Right lobe of liver (tissue), 6 donors: ENCODE results near the gene CERS3. TPM values are rescaled to one million over a fixed set of nuclear protein-coding genes. Genes with fewer than 3 reads are reported as not detected.

Source experiments
- ATAC-seq, 4 donors: fragments of 200-7000 bp; cut with Tn5 transposase; one replicate each; pipeline ENCODE4 v1.9.1; 2020; ENCODE audit warnings: mild to moderate bottlenecking in 4 of 4, moderate library complexity in 4 of 4
- DNase-seq, 3 donors: peaks; one replicate each; pipeline ENCODE4 v3.0.0-alpha.2; 2020
- H3K27ac ChIP-seq, 3 donors: fragments of 200-600 bp; one replicate each; pipeline ENCODE4 v1.8.0; 2022
- H3K27me3 ChIP-seq, 2 donors: fragments of 200-600 bp; one replicate each; pipeline ENCODE4 v1.8.0; 2022
- H3K36me3 ChIP-seq, 4 donors: fragments of 200-600 bp; sonication (generic) in 1 of 4; one replicate each; pipeline versions ENCODE4 v1.5.1 to v1.8.0; 2017 to 2022; ENCODE audit warnings: control low read depth in 1 of 4
- H3K4me1 ChIP-seq, 4 donors: fragments of 200-600 bp; sonication (generic) in 1 of 4; one replicate each; pipeline versions ENCODE4 v1.5.1 to v1.8.0; 2017 to 2022; ENCODE audit warnings: control low read depth in 1 of 4
- H3K4me3 ChIP-seq, 3 donors: fragments of 200-600 bp; one replicate each; pipeline ENCODE4 v1.8.0; 2022
- H3K9me3 ChIP-seq, 4 donors: fragments of 200-600 bp; sonication (generic) in 1 of 4; one replicate each; pipeline versions ENCODE4 v1.5.1 to v1.8.0; 2017 to 2022; ENCODE audit warnings: control low read depth in 1 of 4
- POLR2A ChIP-seq: fragments of 450-650 bp; IDR thresholded peaks from one replicate; pipeline ENCODE4 v1.6.1; 2017; ENCODE audit warnings: antibody characterized with exemption, mild to moderate bottlenecking
- WGBS: methylation state at CpG from one replicate; pipeline ENCODE4 v1.1.6; 2018; ENCODE audit warnings: low coverage, low lambda C conversion rate; ENCODE audit not compliant: insufficient coverage; ENCODE audit errors: missing lambda C conversion rate; 5-methylcytosine and 5-hydroxymethylcytosine counted together
- intact Hi-C, 2 donors: fragments of 100-400 bp; cut with DNase I; formaldehyde crosslinking; loops; one replicate each; pipeline versions ENCODE4 v1.11.2 to v1.14.1; 2022
- total RNA-seq, 6 experiments: library from RNA; depleted of rRNA in 2 of 6; stranded (reverse); fragments of >200 nt in 2 of 6; fragmentation: NEBNext Ultra II Directional in 3 of 6; extraction: Animal tissue kit (Norgen Biotek cat#: 25700) in 3 of 6; gene quantifications; one replicate each; pipeline versions ENCODE4 v1.1.0 to v1.2.4, GENCODE V29; 2016 to 2023
- TF ChIP-seq, protein P1 (sequence below), 4 donors: fragments of 200-600 bp in 3 of 4; fragments of 450-650 bp in 1 of 4; IDR thresholded peaks; one replicate each; pipeline versions ENCODE4 v1.5.1 to v1.8.0; 2016 to 2022; ENCODE audit warnings: antibody characterized with exemption in 4 of 4, mild to moderate bottlenecking in 2 of 4
- donor health status: DM: no; HTN: yes; CAD: no.
- donor health status: DM: no; HTN: no; CAD: no.
- donor health status: DM: no; HTN: no; CAD: no.
- donor health status: DM: no; HTN: yes; CAD: no.
- donor health status: DM: no; HTN: yes; CAD: no.

The CERS3 gene
- total RNA-seq, 6 experiments from 2014 or later, result not detected

DNA sequence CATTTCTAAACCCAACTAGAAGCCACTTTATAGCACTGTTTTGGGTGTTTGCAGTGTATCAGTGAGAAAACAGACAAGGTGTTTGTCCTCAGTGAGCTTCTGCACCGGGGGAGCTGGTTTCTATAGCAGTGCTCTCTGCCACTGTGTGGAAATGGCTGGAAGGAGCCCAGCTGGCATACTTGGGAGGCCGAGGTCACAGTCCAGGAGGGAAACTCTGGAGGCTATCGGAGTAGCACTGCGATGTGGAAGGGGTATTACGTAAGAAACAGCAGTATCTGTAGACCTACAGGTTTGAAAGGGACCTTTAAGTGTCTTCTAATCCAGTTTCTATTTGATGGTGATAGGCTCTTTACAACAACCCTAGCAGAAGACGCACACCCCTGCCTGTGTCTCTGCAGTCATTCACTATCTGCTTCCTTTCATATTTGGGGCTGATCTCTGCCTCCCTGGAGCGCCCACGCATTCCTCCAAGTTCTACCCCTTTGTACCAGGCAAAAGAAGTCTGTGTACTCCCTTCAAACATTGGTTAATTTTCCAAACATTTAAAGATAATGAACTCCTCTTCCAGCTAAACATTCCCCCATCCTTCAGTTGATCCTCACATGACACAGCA lies 99.5 kb downstream of the CERS3 start:
- DNase-seq (peak; percentile 62 to 88 (median 84)), ATAC-seq (peak; percentile 66 to 98 (median 96))
- TF ChIP-seq, protein P1, sequence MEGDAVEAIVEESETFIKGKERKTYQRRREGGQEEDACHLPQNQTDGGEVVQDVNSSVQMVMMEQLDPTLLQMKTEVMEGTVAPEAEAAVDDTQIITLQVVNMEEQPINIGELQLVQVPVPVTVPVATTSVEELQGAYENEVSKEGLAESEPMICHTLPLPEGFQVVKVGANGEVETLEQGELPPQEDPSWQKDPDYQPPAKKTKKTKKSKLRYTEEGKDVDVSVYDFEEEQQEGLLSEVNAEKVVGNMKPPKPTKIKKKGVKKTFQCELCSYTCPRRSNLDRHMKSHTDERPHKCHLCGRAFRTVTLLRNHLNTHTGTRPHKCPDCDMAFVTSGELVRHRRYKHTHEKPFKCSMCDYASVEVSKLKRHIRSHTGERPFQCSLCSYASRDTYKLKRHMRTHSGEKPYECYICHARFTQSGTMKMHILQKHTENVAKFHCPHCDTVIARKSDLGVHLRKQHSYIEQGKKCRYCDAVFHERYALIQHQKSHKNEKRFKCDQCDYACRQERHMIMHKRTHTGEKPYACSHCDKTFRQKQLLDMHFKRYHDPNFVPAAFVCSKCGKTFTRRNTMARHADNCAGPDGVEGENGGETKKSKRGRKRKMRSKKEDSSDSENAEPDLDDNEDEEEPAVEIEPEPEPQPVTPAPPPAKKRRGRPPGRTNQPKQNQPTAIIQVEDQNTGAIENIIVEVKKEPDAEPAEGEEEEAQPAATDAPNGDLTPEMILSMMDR (IDR thresholded peaks at IDR 0.05), result no peak
- TF ChIP-seq POLR2A, result no peak
- Histone ChIP-seq H3K9me3 (no peaks in the 10 kb centered on the region), H3K4me3 (no peak overlapping the region), H3K27ac (no peak overlapping the region), H3K27me3 (no peaks in the 10 kb centered on the region), H3K36me3 (no peaks in the 10 kb centered on the region), H3K4me1 (no peaks in the 10 kb centered on the region)
- WGBS, result 45% methylated on average over 8 of the region's 8 CpGs
- intact Hi-C loops, result no loop called here

DNA sequence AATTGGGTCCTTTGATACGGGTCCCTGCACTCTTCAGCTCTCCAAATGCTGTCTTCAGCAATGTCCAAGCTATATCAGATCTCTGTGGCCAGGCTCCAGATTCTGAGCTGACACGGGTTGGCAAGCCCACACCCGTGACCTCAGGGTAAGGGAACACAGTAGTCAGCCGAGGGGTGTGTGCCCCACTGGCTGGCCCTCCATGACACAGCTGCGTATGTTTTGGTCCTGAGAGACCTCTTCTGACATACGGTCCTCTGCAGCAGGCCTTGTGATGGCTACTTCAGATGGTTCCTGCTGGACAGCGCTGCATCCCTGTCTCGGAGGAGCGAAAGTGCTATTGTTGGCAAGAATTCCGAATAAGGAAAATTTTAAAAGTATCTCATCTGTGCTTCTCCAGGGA lies 101.8 kb downstream of the CERS3 start:
- Histone ChIP-seq H3K4me1 (no peaks in the 10 kb centered on the region), H3K36me3 (no peaks in the 10 kb centered on the region), H3K4me3 (no peak overlapping the region), H3K27ac (no peak overlapping the region), H3K27me3 (no peaks in the 10 kb centered on the region), H3K9me3 (no peaks in the 10 kb centered on the region)
- 86% methylated on average over 5 of the region's 10 CpGs for WGBS
- DNase-seq, result no peak
- no peak for ATAC-seq
- TF ChIP-seq, protein P1 (IDR thresholded peaks at IDR 0.05), result no peak
- no peak for TF ChIP-seq POLR2A
- intact Hi-C loops, result no loop called here

GRCh38 chr15:100405179-100405578 lies 123.6 kb downstream of the CERS3 start:
- no peak overlapping the region for H3K27ac ChIP-seq

GRCh38 chr15:100400996-100401395 lies 127.8 kb downstream of the CERS3 start:
- Histone ChIP-seq H3K27me3 (peaks cover 0 to 5% of the 10 kb centered on the region in 2 donors), H3K27ac (no peak overlapping the region), H3K4me3 (no peak overlapping the region), H3K9me3 (no peaks in the 10 kb centered on the region), H3K4me1 (no peaks in the 10 kb centered on the region), H3K36me3 (no peaks in the 10 kb centered on the region)
- DNase-seq (no peak), ATAC-seq (no peak)
- no peak for TF ChIP-seq POLR2A
- TF ChIP-seq, protein P1 (IDR thresholded peaks at IDR 0.05), result no peak
- 85% methylated on average over 2 of the region's 6 CpGs for WGBS
- intact Hi-C loops, result no loop called here

More at GRCh38 chr15:100405179-100405578, 123.6 kb downstream of the CERS3 start:
- H3K9me3 ChIP-seq, result no peaks in the 10 kb centered on the region
- TF ChIP-seq, protein P1 (IDR thresholded peaks at IDR 0.05), result no peak
- no peak for TF ChIP-seq POLR2A
- DNase-seq, result no peak
- 82% methylated on average over 1 of the region's 1 CpG for WGBS
- H3K4me1 ChIP-seq, result no peaks in the 10 kb centered on the region
- H3K36me3 ChIP-seq, result no peaks in the 10 kb centered on the region
- intact Hi-C loops, result no loop called here
- no peak for ATAC-seq
- peaks cover 0 to 1% of the 10 kb centered on the region in 2 donors for H3K27me3 ChIP-seq
- no peak overlapping the region for H3K4me3 ChIP-seq
